NB4 (cell line): ENCODE data around the gene AS3MT.

Experiments used
- CTCF ChIP-seq: IDR thresholded peaks from one replicate; pipeline ENCODE4 v1.5.1; 2012; ENCODE audit warnings: low read depth, low read length
- POLR2A ChIP-seq: IDR thresholded peaks from 2 replicates; pipeline ENCODE4 v1.6.1; 2011; ENCODE audit warnings: mild to moderate bottlenecking; ENCODE audit not compliant: insufficient read length; ENCODE audit errors: extremely low read depth

GRCh38 chr10:102935939-102936605, 66.8 kb downstream of the AS3MT start:
- no peak for TF ChIP-seq CTCF
- TF ChIP-seq POLR2A: no peak
